Epithelial cell of proximal tubule (primary cell): ENCODE data around the gene NLGN1. TPM values are rescaled to one million over a fixed set of nuclear protein-coding genes. Genes with fewer than 3 reads are reported as not detected.

Source experiments
- DNase-seq: peaks from one replicate; pipeline ENCODE4 v3.0.0-alpha.2; 2011; ENCODE audit warnings: low read depth
- H3K4me3 ChIP-seq: 2 replicates; pipeline ENCODE4 v1.5.1; 2011; ENCODE audit warnings: low read depth, mild to moderate bottlenecking, low read length
- total RNA-seq: library from RNA; depleted of rRNA; stranded (reverse); fragments of >200 nt; gene quantifications from 2 replicates; pipeline ENCODE4 v1.2.3, GENCODE V29; 2015
- TF ChIP-seq, protein P1 (sequence below): conservative IDR thresholded peaks from 2 replicates; pipeline ENCODE4 v1.5.1; 2012; ENCODE audit warnings: low read depth, mild to moderate bottlenecking, low read length

The NLGN1 gene
- total RNA-seq, 1 donor from 2014 or later, result 1.9 TPM

DNA sequence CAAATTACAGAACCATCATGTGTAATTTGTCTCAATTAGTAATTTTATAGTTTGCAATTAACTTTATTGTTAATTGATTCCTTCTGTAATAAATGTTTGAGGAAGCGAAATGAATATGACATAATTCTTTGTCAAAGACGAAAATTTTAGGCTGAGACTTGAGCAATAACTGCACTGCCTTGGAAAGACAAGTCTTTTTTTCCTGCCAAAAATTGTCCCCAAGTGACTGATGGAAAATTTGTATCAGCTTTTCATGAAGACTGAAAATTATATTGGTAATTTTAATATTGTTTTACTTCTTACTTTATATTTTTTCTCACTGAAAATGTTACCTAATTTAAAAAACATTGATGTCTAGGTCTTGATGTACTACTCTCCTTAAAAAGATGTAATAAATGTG lies 622.6 kb downstream of the NLGN1 start:
- no peak overlapping the region for H3K4me3 ChIP-seq
- DNase-seq, result no peak
- TF ChIP-seq, protein P1, sequence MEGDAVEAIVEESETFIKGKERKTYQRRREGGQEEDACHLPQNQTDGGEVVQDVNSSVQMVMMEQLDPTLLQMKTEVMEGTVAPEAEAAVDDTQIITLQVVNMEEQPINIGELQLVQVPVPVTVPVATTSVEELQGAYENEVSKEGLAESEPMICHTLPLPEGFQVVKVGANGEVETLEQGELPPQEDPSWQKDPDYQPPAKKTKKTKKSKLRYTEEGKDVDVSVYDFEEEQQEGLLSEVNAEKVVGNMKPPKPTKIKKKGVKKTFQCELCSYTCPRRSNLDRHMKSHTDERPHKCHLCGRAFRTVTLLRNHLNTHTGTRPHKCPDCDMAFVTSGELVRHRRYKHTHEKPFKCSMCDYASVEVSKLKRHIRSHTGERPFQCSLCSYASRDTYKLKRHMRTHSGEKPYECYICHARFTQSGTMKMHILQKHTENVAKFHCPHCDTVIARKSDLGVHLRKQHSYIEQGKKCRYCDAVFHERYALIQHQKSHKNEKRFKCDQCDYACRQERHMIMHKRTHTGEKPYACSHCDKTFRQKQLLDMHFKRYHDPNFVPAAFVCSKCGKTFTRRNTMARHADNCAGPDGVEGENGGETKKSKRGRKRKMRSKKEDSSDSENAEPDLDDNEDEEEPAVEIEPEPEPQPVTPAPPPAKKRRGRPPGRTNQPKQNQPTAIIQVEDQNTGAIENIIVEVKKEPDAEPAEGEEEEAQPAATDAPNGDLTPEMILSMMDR, result no peak

DNA sequence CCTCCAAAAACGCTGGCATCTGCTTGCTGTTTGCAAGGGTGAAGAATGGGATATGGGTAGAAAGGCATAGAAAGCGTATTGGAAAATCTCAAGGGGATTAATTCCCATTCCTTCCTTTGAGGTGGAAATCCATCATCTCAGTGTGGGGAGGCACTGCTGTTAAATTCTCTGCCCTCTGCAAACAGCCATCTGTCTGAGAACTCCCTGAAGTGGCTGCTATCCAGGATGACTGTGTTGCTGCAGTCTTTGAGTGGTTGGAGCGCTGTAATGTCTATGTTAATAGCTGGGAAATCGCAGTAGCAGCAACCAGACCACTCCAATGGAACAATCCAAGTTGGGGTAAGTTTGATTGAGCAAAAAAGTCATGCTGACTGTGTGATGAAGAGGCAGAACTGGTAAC lies 625.9 kb downstream of the NLGN1 start:
- TF ChIP-seq, protein P1, result no peak

DNA sequence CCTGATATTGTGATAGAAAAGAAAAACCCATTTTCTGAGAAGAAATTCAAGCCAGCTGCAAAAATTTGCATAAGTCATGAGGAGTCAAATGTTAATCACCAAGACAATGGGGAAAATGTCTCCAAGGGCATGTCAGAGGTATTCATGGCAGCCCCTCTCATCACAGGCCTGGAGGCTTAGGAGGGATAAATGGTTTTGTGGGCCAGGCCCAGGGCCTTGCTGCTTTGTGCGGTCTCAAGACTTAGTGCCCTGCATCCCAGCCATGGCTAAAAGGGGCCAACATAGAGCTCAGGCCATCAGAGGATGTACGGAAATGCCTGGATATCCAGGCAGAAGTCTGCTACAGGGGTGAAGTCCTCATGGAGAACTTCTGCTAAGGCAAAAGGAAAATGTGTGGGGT lies 631.1 kb downstream of the NLGN1 start:
- TF ChIP-seq, protein P1, result no peak
- no peak overlapping the region for H3K4me3 ChIP-seq
- DNase-seq, result no peak

More for the DNA sequence above, 625.9 kb downstream of the NLGN1 start:
- no peak for DNase-seq
- no peak overlapping the region for H3K4me3 ChIP-seq

DNA sequence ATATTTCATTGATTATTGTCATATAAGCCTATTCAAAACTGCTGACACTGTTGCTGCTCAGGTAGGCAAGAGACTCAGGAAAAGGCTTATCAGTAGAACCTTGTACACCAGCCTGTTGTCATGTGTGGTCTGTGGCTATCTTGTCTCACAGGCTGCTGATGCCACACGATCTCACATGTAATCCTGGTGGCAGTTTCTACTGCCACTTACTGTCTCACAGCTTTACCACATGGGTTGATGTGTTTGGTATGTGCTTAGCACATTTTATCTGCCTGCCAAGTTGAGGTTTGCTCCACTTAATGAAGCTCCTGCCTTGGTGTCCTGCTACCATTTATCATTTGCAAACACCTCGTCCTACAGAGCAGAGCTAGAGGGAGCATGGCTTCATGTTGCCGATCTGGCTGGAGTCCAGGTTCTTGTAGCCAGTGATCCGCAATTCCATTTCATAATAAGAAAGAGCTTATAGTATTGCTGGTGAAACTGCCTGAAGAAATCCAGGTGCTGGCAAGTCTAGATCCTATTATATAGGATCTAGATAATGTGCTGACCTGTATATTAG lies 637.9 kb downstream of the NLGN1 start:
- TF ChIP-seq, protein P1, result no peak
- DNase-seq, result no peak
- no peak overlapping the region for H3K4me3 ChIP-seq

DNA sequence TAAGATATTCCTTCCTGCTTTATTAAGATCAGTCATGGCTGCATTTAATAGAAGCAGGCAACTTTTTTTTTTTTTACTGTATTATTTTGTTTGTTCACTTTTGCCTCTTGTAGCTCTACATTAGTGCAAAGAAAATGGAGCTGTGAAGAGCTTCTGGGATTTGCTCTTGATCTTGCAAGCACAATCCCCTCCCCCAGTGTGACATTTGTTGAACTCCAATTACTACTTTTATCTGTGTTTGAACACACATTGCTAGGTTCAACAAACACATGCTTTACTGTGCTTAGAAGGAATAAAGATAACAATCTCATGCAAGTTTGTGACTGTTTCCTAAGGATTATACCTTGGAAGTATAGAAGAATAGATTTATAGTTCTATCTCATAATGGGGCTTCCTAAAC lies 648.8 kb downstream of the NLGN1 start:
- DNase-seq, result no peak
- H3K4me3 ChIP-seq, result no peak overlapping the region
- TF ChIP-seq, protein P1, result no peak

DNA sequence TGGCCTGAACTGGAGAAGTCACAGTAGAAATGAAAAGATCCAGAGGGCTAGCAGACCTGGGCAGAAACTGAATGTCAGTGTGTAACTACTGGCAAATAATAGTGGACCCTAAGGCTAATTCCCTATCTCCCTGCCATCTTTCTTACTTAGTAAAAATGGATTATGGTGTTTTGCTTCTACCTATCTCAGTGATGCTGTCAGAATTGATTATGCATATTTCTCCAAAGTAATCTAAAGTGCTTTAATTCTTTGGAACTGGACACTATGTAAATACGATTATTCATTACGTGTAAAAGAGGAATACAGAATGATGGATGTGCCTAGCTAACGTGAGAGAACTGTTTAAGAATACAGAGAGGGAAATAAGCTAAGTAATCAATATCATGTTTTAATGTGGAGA lies 651.9 kb downstream of the NLGN1 start:
- H3K4me3 ChIP-seq, result no peak overlapping the region
- no peak for DNase-seq
- TF ChIP-seq, protein P1, result no peak

DNA sequence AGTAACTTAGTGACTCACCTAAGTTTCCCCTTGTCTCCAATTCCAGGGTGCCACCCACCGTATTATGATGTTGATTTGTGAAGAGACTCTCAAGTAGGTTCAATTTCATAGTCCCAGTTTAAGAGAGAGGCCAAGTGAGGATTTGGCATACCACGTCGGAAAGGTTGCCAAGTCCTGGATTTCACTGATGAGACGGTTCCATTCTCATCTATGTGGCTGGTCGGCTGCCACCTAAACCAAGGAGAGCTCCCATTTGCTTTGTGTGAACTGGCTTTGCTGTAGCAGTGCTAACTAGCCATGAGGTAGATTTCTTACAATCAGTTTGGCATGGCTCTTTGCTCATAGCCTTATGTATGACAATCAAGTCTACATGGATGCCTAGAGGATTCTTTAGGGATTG lies 653.6 kb downstream of the NLGN1 start:
- TF ChIP-seq, protein P1, result no peak
- no peak for DNase-seq
- no peak overlapping the region for H3K4me3 ChIP-seq
